Astrocyte of the spinal cord (primary cell): ENCODE measurements around the gene ZNF408.

ENCODE experiments used
- DNase-seq: peaks from one replicate; pipeline ENCODE4 v3.0.0; 2011; ENCODE audit warnings: low read depth, low spot score
- H3K4me3 ChIP-seq: 2 replicates; pipeline ENCODE4 v1.5.1; 2011; ENCODE audit warnings: low read depth, mild to moderate bottlenecking, low read length, moderate library complexity
- in situ Hi-C: cut with HindIII; loops from 2 replicates; pipeline ENCODE4 v1.10.0; 2017; ENCODE audit warnings: low sequenced_read_pairs
- TF ChIP-seq, protein P1 (sequence below): IDR thresholded peaks from 2 replicates; pipeline ENCODE4 v1.5.1; 2012; ENCODE audit warnings: low read depth, mild to moderate bottlenecking, low read length, inconsistent platforms

The ZNF408 gene

DNA sequence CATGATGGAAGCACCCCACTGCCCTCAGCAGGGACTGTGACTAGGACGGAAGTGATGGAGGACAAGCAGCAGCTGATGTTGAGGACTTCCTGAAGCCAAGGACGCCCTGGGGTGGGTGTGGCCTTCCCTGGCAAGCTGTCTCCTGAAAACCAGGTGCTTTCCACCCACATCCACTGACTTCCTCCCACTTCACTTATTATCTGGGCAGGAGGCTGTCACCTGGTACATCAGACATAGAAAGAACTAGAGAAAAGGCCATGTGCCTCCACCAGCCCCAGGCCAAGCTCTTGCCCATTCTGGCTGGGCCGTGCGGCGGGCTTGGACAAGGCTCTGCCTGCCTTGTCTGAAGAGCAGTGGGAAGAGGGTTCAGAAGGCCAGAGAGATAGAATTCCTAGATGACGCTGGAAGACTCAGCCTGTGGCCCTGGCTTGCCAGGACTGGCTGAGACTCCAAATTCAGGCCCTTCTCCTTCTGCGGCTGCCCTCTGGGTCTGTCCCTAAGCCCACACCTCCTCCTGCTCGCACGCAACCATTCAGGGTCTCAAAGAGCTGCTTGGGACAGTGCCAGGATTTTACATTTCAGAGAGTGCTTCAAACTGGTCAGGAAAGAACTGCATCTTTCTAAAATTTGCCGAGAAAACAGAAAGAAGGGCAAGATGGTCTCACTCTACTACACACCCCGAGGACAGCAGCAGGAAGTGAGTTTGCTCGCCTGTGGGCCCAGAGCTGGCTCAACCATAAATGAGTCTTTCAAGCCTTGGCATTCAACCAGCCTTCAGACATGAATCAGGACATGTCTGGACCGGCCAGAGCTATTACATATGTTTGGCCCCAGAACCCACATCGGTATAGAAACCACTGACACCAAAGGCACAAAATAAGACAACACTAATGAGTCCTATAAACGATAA lies 13.7 kb upstream of the ZNF408 start:
- TF ChIP-seq, protein P1, sequence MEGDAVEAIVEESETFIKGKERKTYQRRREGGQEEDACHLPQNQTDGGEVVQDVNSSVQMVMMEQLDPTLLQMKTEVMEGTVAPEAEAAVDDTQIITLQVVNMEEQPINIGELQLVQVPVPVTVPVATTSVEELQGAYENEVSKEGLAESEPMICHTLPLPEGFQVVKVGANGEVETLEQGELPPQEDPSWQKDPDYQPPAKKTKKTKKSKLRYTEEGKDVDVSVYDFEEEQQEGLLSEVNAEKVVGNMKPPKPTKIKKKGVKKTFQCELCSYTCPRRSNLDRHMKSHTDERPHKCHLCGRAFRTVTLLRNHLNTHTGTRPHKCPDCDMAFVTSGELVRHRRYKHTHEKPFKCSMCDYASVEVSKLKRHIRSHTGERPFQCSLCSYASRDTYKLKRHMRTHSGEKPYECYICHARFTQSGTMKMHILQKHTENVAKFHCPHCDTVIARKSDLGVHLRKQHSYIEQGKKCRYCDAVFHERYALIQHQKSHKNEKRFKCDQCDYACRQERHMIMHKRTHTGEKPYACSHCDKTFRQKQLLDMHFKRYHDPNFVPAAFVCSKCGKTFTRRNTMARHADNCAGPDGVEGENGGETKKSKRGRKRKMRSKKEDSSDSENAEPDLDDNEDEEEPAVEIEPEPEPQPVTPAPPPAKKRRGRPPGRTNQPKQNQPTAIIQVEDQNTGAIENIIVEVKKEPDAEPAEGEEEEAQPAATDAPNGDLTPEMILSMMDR = no peak
- H3K4me3 ChIP-seq = no peak overlapping the region
- in situ Hi-C loops = no loop called here

GRCh38 chr11:46690702-46691101 lies 10.1 kb upstream of the ZNF408 start:
- in situ Hi-C loops = no loop called here
- H3K4me3 ChIP-seq = no peak overlapping the region
- TF ChIP-seq, protein P1 = no peak
- DNase-seq = no peak

More for the DNA sequence above, 13.7 kb upstream of the ZNF408 start:
- DNase-seq = peak; percentile 78

GRCh38 chr11:46692450-46692849 lies 8.4 kb upstream of the ZNF408 start:
- H3K4me3 ChIP-seq = no peak overlapping the region
- DNase-seq = no peak
- in situ Hi-C loops = no loop called here
- TF ChIP-seq, protein P1 = no peak

GRCh38 chr11:46693597-46694012 lies 7.2 kb upstream of the ZNF408 start:
- in situ Hi-C loops = no loop called here
- TF ChIP-seq, protein P1 = no peak
- H3K4me3 ChIP-seq = no peak overlapping the region
- peak; percentile 40 for DNase-seq

DNA sequence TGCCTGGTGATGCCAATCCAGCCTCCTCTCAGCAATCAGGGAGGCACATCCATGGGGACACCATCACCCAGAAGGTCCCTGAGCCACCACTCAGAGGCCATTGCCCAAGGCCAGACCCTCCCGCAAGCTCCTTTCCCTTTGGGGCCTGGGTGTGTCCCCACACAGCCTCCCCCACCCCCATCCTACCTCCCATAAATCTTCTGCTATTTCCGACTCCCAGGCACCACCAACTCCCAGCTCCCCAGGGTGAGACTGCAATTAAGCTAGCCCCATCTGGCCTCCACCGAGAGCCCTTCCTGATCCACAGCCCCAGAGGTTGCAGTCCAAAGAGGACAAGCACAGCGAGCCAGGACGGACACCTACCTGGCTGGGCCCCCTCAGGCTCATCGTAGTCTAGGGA lies 6.8 kb upstream of the ZNF408 start:
- TF ChIP-seq, protein P1 = no peak
- no peak overlapping the region for H3K4me3 ChIP-seq
- DNase-seq = no peak
- in situ Hi-C loops = no loop called here

GRCh38 chr11:46694607-46695006 lies 6.2 kb upstream of the ZNF408 start:
- H3K4me3 ChIP-seq = no peak overlapping the region
- TF ChIP-seq, protein P1 = no peak
- no peak for DNase-seq
- in situ Hi-C loops = no loop called here
